Measurements from ENCODE around the gene WWP2. TPM values are rescaled to one million over a fixed set of nuclear protein-coding genes. Genes with fewer than 3 reads are reported as not detected.

WWP2 gene
- total RNA-seq, 4 donors from 2014 or later = 24.8 to 43.0 (median 30.1) TPM

- TF ChIP-seq, protein P1, sequence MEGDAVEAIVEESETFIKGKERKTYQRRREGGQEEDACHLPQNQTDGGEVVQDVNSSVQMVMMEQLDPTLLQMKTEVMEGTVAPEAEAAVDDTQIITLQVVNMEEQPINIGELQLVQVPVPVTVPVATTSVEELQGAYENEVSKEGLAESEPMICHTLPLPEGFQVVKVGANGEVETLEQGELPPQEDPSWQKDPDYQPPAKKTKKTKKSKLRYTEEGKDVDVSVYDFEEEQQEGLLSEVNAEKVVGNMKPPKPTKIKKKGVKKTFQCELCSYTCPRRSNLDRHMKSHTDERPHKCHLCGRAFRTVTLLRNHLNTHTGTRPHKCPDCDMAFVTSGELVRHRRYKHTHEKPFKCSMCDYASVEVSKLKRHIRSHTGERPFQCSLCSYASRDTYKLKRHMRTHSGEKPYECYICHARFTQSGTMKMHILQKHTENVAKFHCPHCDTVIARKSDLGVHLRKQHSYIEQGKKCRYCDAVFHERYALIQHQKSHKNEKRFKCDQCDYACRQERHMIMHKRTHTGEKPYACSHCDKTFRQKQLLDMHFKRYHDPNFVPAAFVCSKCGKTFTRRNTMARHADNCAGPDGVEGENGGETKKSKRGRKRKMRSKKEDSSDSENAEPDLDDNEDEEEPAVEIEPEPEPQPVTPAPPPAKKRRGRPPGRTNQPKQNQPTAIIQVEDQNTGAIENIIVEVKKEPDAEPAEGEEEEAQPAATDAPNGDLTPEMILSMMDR (IDR thresholded peaks at IDR 0.05) = no peak
- no peak for ATAC-seq (ENCODE audit: low FRiP score)
- DNase-seq (ENCODE audit: low spot score) = no peak
Measured at GRCh38 chr16:69839798-69840409, 77.8 kb downstream of the WWP2 start.

- no peak for DNase-seq (ENCODE audit: low spot score)
- TF ChIP-seq, protein P1 (IDR thresholded peaks at IDR 0.05) = no peak
- no peak for ATAC-seq (ENCODE audit: low FRiP score)
Measured at GRCh38 chr16:69840975-69841374, 78.8 kb downstream of the WWP2 start.

- TF ChIP-seq, protein P1 (IDR thresholded peaks at IDR 0.05) = no peak
- DNase-seq (ENCODE audit: low spot score) (no peak), ATAC-seq (ENCODE audit: low FRiP score) (no peak)
Measured at GRCh38 chr16:69844441-69844840, 82.3 kb downstream of the WWP2 start.

- DNase-seq (ENCODE audit: low spot score) = no peak
- TF ChIP-seq, protein P1 (IDR thresholded peaks at IDR 0.05) = no peak
- ATAC-seq (ENCODE audit: low FRiP score) = no peak
Measured at GRCh38 chr16:69845181-69845580, 83.0 kb downstream of the WWP2 start.

GRCh38 chr16:69847643-69848042 lies 85.5 kb downstream of the WWP2 start:
- TF ChIP-seq, protein P1 (IDR thresholded peaks at IDR 0.05) = no peak
- DNase-seq (ENCODE audit: low spot score) (no peak), ATAC-seq (ENCODE audit: low FRiP score) (no peak)

DNA sequence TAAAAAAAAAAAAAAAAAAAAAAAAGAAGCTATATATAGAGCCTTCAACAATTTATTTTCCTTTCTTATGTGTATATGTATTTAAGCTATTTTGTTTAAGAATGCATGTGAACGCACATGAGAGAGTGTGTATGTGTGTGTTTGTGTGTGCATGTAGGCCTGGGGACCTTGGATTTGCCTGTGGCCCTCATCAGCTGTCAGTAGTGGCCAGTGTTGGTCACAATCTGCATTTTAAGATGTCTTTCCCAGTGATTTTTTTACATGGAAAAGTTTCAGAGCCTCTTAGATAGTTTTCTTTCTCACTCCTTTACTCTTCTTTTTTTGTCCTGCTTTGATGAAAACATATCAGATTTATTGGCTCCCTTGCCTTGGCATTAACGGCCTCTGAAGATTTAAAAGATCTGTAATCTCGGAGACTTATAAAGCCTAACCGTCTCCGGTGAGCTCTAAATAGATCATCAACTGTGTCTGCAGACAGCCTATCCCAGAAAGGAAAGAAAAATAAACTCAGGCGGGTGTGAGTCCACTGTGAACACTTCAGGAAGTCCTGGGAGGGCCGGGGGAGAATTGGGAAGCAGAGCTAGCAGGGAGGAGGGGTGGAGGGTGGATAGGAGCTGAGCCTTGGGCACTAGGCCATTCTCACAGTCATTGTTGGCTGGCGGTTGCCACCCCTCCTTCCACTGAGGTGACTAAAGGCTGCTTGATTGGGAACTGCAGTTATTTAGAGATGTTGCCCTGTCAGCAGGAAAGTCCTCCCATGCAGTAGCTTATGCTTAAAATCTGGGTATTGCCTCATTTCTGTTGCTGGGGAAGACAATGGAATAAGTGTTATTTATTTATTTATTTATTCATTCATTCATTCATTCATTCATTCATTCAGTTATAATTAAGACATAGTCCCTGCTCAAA lies 86.8 kb downstream of the WWP2 start:
- TF ChIP-seq, protein P1 (IDR thresholded peaks at IDR 0.05) = no peak
- DNase-seq (ENCODE audit: low spot score) (peak; percentile 48), ATAC-seq (ENCODE audit: low FRiP score) (peak; percentile 88)

All from omental fat pad (tissue), 4 donors.